ENCODE results near the gene SHISAL1.

Gene SHISAL1

DNA sequence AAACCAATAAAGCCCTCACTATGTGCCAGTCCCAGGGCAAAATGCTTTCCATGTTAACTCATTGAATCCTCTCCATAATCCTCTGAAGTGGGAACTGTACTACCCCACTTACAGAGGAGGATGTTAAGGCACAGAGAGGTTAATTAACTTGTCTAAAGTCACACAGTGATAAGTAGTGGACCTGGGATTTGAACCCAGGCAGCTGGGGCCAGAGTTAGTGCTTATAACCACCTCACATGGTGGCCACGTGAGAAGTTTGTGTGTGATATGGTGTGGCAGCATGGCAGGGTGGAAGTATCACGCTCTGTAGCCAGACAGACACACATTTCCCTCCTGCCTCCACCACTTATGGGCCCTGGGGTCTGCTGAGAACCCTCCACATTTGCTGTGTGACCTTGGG lies 115.5 kb downstream of the SHISAL1 start:
- Histone ChIP-seq H3K27ac (ENCODE audit: low read length) (no peak overlapping the region), H3K4me2 (ENCODE audit: low read depth, low read length) (no peak overlapping the region), H3K9me3 (replicated peaks; ENCODE audit: insufficient read depth, low read length) (no peaks in the 10 kb centered on the region), H3K9me2 (replicated peaks; ENCODE audit: insufficient read depth, low read length) (no peaks in the 10 kb centered on the region), H3K9ac (ENCODE audit: low read length) (no peak overlapping the region), H2AFZ (ENCODE audit: low read length) (no peak overlapping the region), H3K79me2 (ENCODE audit: low read length) (no peaks in the 10 kb centered on the region), H4K20me1 (ENCODE audit: insufficient read depth, low read length) (no peaks in the 10 kb centered on the region), H3K36me3 (replicated peaks; ENCODE audit: insufficient read depth, low read length) (no peaks in the 10 kb centered on the region), H3K4me1 (ENCODE audit: low read length) (peaks cover 28% of the 10 kb centered on the region), H3K27me3 (replicated peaks; ENCODE audit: insufficient read depth, low read length) (peaks cover 23% of the 10 kb centered on the region), H3F3A (ENCODE audit: insufficient read depth, low read length) (0 out of 2 replicates have a peak, but pooled peaks cover 7% of the 10 kb centered on the region), H3K4me3 (ENCODE audit: low read length) (no peak overlapping the region)
- no peak for DNase-seq
- TF ChIP-seq EZH2 (optimal IDR thresholded peaks at IDR 0.05; ENCODE audit: low read depth, low read length) = no peak
- no peak for TF ChIP-seq EZH2phosphoT487 (IDR thresholded peaks at IDR 0.05; ENCODE audit: low read length)
- TF ChIP-seq, protein P1, sequence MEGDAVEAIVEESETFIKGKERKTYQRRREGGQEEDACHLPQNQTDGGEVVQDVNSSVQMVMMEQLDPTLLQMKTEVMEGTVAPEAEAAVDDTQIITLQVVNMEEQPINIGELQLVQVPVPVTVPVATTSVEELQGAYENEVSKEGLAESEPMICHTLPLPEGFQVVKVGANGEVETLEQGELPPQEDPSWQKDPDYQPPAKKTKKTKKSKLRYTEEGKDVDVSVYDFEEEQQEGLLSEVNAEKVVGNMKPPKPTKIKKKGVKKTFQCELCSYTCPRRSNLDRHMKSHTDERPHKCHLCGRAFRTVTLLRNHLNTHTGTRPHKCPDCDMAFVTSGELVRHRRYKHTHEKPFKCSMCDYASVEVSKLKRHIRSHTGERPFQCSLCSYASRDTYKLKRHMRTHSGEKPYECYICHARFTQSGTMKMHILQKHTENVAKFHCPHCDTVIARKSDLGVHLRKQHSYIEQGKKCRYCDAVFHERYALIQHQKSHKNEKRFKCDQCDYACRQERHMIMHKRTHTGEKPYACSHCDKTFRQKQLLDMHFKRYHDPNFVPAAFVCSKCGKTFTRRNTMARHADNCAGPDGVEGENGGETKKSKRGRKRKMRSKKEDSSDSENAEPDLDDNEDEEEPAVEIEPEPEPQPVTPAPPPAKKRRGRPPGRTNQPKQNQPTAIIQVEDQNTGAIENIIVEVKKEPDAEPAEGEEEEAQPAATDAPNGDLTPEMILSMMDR (IDR thresholded peaks at IDR 0.05; ENCODE audit: low read length) = no peak

DNA sequence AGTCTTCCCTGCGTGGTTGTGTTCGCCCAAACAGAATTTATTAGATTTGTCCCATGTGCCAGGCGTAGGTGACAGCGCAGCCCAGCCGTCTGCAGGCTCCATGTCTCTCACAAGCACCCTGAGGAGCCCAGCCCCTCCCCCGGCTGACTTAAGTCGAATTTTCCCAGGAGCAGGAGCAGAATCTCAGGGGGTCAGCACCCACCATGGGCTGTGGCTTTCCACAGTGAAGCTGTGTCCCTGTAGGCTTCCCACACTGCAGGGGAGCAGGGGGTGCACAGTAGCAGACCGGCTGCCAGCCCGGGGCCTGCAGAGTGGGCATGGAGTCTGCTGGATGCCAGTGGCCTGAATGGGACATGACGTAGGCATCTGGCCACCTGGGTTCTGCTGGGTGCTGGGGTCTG lies 116.0 kb downstream of the SHISAL1 start:
- peaks cover 18% of the 10 kb centered on the region for H3K27me3 ChIP-seq (replicated peaks; ENCODE audit: insufficient read depth, low read length)
- no peaks in the 10 kb centered on the region for H3K79me2 ChIP-seq (ENCODE audit: low read length)
- no peaks in the 10 kb centered on the region for H3K9me2 ChIP-seq (replicated peaks; ENCODE audit: insufficient read depth, low read length)
- H3K9ac ChIP-seq (ENCODE audit: low read length) = no peak overlapping the region
- TF ChIP-seq EZH2 (optimal IDR thresholded peaks at IDR 0.05; ENCODE audit: low read depth, low read length) (no peak), EZH2phosphoT487 (IDR thresholded peaks at IDR 0.05; ENCODE audit: low read length) (no peak)
- TF ChIP-seq, protein P1 (IDR thresholded peaks at IDR 0.05; ENCODE audit: low read length) = no peak
- H3K4me3 ChIP-seq (ENCODE audit: low read length) = no peak overlapping the region
- H3F3A ChIP-seq (ENCODE audit: insufficient read depth, low read length) = 0 out of 2 replicates have a peak, but pooled peaks cover 7% of the 10 kb centered on the region
- H3K27ac ChIP-seq (ENCODE audit: low read length) = no peak overlapping the region
- no peaks in the 10 kb centered on the region for H4K20me1 ChIP-seq (ENCODE audit: insufficient read depth, low read length)
- no peaks in the 10 kb centered on the region for H3K9me3 ChIP-seq (replicated peaks; ENCODE audit: insufficient read depth, low read length)
- H3K4me1 ChIP-seq (ENCODE audit: low read length) = peaks cover 30% of the 10 kb centered on the region
- no peak overlapping the region for H2AFZ ChIP-seq (ENCODE audit: low read length)
- no peak overlapping the region for H3K4me2 ChIP-seq (ENCODE audit: low read depth, low read length)
- H3K36me3 ChIP-seq (replicated peaks; ENCODE audit: insufficient read depth, low read length) = no peaks in the 10 kb centered on the region
- no peak for DNase-seq

DNA sequence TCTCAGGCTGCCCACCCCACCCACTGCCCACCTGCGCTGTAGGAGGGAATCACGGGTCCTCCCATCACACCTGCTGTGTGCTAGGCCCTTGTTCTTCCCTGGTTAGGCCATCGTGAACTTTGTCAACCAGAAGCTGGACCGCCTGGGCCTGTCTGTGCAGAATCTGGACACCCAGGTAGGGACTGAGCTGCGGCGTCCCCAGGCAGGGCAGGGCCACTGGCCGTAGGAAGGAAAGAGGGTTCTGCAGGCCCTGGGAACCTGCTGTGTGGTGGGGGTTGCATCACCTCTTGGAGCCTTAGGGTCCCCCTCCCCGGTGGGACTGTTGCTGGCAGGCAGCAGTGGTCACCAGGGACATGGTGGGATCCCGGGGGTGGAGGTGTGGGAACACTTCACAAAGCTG lies 116.5 kb downstream of the SHISAL1 start:
- no peak overlapping the region for H3K27ac ChIP-seq (ENCODE audit: low read length)
- no peak for TF ChIP-seq EZH2phosphoT487 (IDR thresholded peaks at IDR 0.05; ENCODE audit: low read length)
- no peak for TF ChIP-seq EZH2 (optimal IDR thresholded peaks at IDR 0.05; ENCODE audit: low read depth, low read length)
- TF ChIP-seq, protein P1 (IDR thresholded peaks at IDR 0.05; ENCODE audit: low read length) = no peak
- H2AFZ ChIP-seq (ENCODE audit: low read length) = no peak overlapping the region
- no peaks in the 10 kb centered on the region for H3K9me3 ChIP-seq (replicated peaks; ENCODE audit: insufficient read depth, low read length)
- DNase-seq = no peak
- H3K27me3 ChIP-seq (replicated peaks; ENCODE audit: insufficient read depth, low read length) = peaks cover 16% of the 10 kb centered on the region
- H3K9ac ChIP-seq (ENCODE audit: low read length) = no peak overlapping the region
- no peak overlapping the region for H3K4me2 ChIP-seq (ENCODE audit: low read depth, low read length)
- H3K79me2 ChIP-seq (ENCODE audit: low read length) = no peaks in the 10 kb centered on the region
- H4K20me1 ChIP-seq (ENCODE audit: insufficient read depth, low read length) = no peaks in the 10 kb centered on the region
- peaks cover 30% of the 10 kb centered on the region for H3K4me1 ChIP-seq (ENCODE audit: low read length)
- H3F3A ChIP-seq (ENCODE audit: insufficient read depth, low read length) = 0 out of 2 replicates have a peak, but pooled peaks cover 7% of the 10 kb centered on the region
- H3K36me3 ChIP-seq (replicated peaks; ENCODE audit: insufficient read depth, low read length) = no peaks in the 10 kb centered on the region
- no peaks in the 10 kb centered on the region for H3K9me2 ChIP-seq (replicated peaks; ENCODE audit: insufficient read depth, low read length)
- no peak overlapping the region for H3K4me3 ChIP-seq (ENCODE audit: low read length)
